Fibroblast of villous mesenchyme (primary cell): ENCODE measurements around the gene SLC10A3. TPM values are rescaled to one million over a fixed set of nuclear protein-coding genes. Genes with fewer than 3 reads are reported as not detected.
A peak's percentile ranks its signal among the peaks of the same experiment; 100 is the strongest.

ENCODE experiments used
- DNase-seq: peaks from one replicate; pipeline ENCODE4 v3.0.0-alpha.2; 2010; ENCODE audit warnings: low read depth
- H3K4me3 ChIP-seq: 2 replicates; pipeline ENCODE4 v1.5.1; 2011; ENCODE audit warnings: low read depth, mild to moderate bottlenecking, low read length
- total RNA-seq: library from RNA; depleted of rRNA; stranded (reverse); fragments of >200 nt; gene quantifications from 2 replicates; pipeline ENCODE4 v1.2.3, GENCODE V29; 2012
- TF ChIP-seq, protein P1 (sequence below): IDR thresholded peaks from 2 replicates; pipeline ENCODE4 v1.5.1; 2012; ENCODE audit warnings: low read depth, mild to moderate bottlenecking, low read length; ENCODE audit not compliant: insufficient read depth

The SLC10A3 gene
- total RNA-seq, 1 donor = 31.5 TPM

GRCh38 chrX:154483325-154483724 is 7.1 kb downstream of the SLC10A3 start:
- TF ChIP-seq, protein P1, sequence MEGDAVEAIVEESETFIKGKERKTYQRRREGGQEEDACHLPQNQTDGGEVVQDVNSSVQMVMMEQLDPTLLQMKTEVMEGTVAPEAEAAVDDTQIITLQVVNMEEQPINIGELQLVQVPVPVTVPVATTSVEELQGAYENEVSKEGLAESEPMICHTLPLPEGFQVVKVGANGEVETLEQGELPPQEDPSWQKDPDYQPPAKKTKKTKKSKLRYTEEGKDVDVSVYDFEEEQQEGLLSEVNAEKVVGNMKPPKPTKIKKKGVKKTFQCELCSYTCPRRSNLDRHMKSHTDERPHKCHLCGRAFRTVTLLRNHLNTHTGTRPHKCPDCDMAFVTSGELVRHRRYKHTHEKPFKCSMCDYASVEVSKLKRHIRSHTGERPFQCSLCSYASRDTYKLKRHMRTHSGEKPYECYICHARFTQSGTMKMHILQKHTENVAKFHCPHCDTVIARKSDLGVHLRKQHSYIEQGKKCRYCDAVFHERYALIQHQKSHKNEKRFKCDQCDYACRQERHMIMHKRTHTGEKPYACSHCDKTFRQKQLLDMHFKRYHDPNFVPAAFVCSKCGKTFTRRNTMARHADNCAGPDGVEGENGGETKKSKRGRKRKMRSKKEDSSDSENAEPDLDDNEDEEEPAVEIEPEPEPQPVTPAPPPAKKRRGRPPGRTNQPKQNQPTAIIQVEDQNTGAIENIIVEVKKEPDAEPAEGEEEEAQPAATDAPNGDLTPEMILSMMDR = no peak
- no peak overlapping the region for H3K4me3 ChIP-seq
- no peak for DNase-seq

GRCh38 chrX:154482786-154483185 is 7.6 kb downstream of the SLC10A3 start:
- TF ChIP-seq, protein P1 = no peak
- no peak overlapping the region for H3K4me3 ChIP-seq
- DNase-seq = no peak

- no peak overlapping the region for H3K4me3 ChIP-seq
- TF ChIP-seq, protein P1 = no peak
- DNase-seq = no peak
These were observed 8.4 kb downstream of the SLC10A3 start for GRCh38 chrX:154481911-154482601.

GRCh38 chrX:154481195-154481594 is 9.2 kb downstream of the SLC10A3 start:
- DNase-seq = no peak
- no peak overlapping the region for H3K4me3 ChIP-seq
- TF ChIP-seq, protein P1 = no peak

- TF ChIP-seq, protein P1 = no peak
- peak; percentile 94 for DNase-seq
- peak within 1 kb of the TSS; percentile 63 for H3K4me3 ChIP-seq
These were observed 11.5 kb downstream of the SLC10A3 start, which contains the start of gene LAGE3 for GRCh38 chrX:154478728-154479622. Gene LAGE3 (minus strand): TSS chrX:154479281. CDS start chrX:154478915, 366 bp downstream.

DNA sequence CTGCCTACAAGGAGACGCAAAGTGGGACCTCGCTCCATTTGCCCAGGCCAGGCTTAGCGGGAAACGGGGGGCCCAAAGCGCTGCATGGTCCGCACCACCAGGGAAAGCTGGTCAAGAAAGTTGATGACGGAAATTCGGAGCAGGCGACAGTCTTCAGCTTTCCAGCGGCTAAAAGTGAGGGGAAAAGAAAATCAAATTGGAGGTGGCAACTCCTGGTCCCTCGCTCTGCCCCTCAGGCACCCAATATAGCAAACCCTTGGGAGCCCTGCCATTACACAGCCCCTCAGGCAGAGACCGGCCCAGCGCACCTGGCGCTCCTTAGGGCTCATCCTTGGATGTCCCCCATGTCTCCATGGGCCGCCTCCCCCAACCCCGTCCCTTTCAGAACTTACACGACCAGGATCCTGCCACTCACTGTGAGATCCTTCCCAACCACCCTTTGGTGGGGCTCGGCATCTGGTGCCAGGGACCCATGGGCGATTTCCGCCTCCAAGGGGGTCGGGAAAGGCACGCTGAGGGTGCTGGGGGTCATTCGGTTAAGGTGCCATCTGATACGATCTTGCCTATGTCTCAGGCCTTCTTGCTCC is 12.4 kb downstream of the SLC10A3 start:
- DNase-seq = no peak
- H3K4me3 ChIP-seq = peak overlapping the region; percentile 63
- TF ChIP-seq, protein P1 = no peak
